NCI-H2227 (cell line): Measurements from ENCODE around the gene FGGY.

Experiments
- DNase-seq: peaks from one replicate; lab custom pipeline; 2025; ENCODE audit not compliant: unreplicated experiment; lab: John Stamatoyannopoulos, UW

The FGGY gene

GRCh38 chr1:59750328-59751003 is 453.6 kb downstream of the FGGY start:
- no peak for DNase-seq

- DNase-seq: no peak
Observed at GRCh38 chr1:59751004-59751395, 454.1 kb downstream of the FGGY start.

GRCh38 chr1:59751801-59752200 is 454.9 kb downstream of the FGGY start:
- no peak for DNase-seq

- DNase-seq: no peak
Observed at GRCh38 chr1:59752556-59753414, 455.9 kb downstream of the FGGY start.

- DNase-seq: no peak
Observed at GRCh38 chr1:59755069-59755685, 458.3 kb downstream of the FGGY start.

- no peak for DNase-seq
Observed at GRCh38 chr1:59757197-59757747, 460.4 kb downstream of the FGGY start.

- DNase-seq: peak; percentile 87
Observed at GRCh38 chr1:59759156-59759925, 462.4 kb downstream of the FGGY start.

GRCh38 chr1:59761443-59761842 is 464.5 kb downstream of the FGGY start:
- no peak for DNase-seq

- DNase-seq: no peak
Observed at GRCh38 chr1:59763418-59763817, 466.5 kb downstream of the FGGY start.

- peak; percentile 31 for DNase-seq
Observed at GRCh38 chr1:59765011-59765730, 468.3 kb downstream of the FGGY start.

- no peak for DNase-seq
Observed at GRCh38 chr1:59766227-59766855, 469.4 kb downstream of the FGGY start.

- no peak for DNase-seq
Observed at GRCh38 chr1:59767119-59767518, 470.2 kb downstream of the FGGY start.

- no peak for DNase-seq
Observed at GRCh38 chr1:59768792-59769735, 472.2 kb downstream of the FGGY start.

- no peak for DNase-seq
Observed at GRCh38 chr1:59769736-59770095, 472.8 kb downstream of the FGGY start.

GRCh38 chr1:59771361-59771760 is 474.5 kb downstream of the FGGY start:
- DNase-seq: no peak

GRCh38 chr1:59775480-59775879 is 478.6 kb downstream of the FGGY start:
- DNase-seq: no peak

GRCh38 chr1:59776960-59777852 is 480.3 kb downstream of the FGGY start:
- no peak for DNase-seq

GRCh38 chr1:59779949-59780348 is 483.1 kb downstream of the FGGY start:
- no peak for DNase-seq
